Measurements from ENCODE around the gene PALLD. TPM values are rescaled to one million over a fixed set of nuclear protein-coding genes. Genes with fewer than 3 reads are reported as not detected.

Gene PALLD
- total RNA-seq, 1 experiment from 2014 or later, result 166 TPM

GRCh38 chr4:168769837-168770236, 273.0 kb downstream of the PALLD start (continued):
- no peak for TF ChIP-seq ZNF274 (IDR thresholded peaks at IDR 0.05; ENCODE audit: low read depth, low read length)
- TF ChIP-seq ZFX (IDR thresholded peaks at IDR 0.05), result no peak

- DNase-seq (ENCODE audit: low read depth, low spot score) (no peak), ATAC-seq (peak; percentile 40; the same call in 1 of the 2 replicates)
- Histone ChIP-seq H3K9ac (ENCODE audit: low read length) (no peak overlapping the region), H3K9me3 (ENCODE audit: control insufficient read depth in 1 of 2, insufficient read depth in 1 of 2, low read depth in 1 of 2, low read length in 2 of 2) (no peaks in the 10 kb centered on the region), H3K9me2 (ENCODE audit: insufficient read depth) (no peaks in the 10 kb centered on the region), H2AFZ (ENCODE audit: low read depth, low read length, poor library complexity, severe bottlenecking) (no peak overlapping the region), H3K4me1 (ENCODE audit: control insufficient read depth in 1 of 2, insufficient read depth in 2 of 2, low read length in 2 of 2) (peaks cover 2 to 21% of the 10 kb centered on the region in 2 experiments; a peak in 3 of 4 replicates), H4K20me1 (ENCODE audit: insufficient read depth) (no peaks in the 10 kb centered on the region), H3K79me2 (ENCODE audit: insufficient read depth, low read length) (no peaks in the 10 kb centered on the region), H3K27ac (ENCODE audit: low read depth, low read length) (no peak overlapping the region), H3K27me3 (ENCODE audit: insufficient read depth, low read length) (no peaks in the 10 kb centered on the region), H3K4me2 (ENCODE audit: low read length) (no peak overlapping the region), H3K36me3 (ENCODE audit: control insufficient read depth in 1 of 2, insufficient read depth in 2 of 2, low read length in 2 of 2) (no peaks in the 10 kb centered on the region; a peak in 1 of 4 replicates), H3K4me3 (replicated peaks in 1 of 2; ENCODE audit: low read depth in 1 of 2, low read length in 2 of 2) (no peak overlapping the region)
- CTCF ChIA-PET, result no interaction called here
- intact Hi-C loops (cut with micrococcal nuclease), result no loop called here
- no TSS peak for BruUV-seq (replicated peaks)
- POLR2A ChIA-PET, result no interaction called here
- RAD21 ChIA-PET (ENCODE audit: low non-redundant PET in 1 of 2, low total read pairs in 2 of 2, uncharacterized antibody in 2 of 2, unreplicated experiment in 2 of 2), result no interaction called here
- TF ChIP-seq SIN3A (IDR thresholded peaks at IDR 0.05; ENCODE audit: low read depth) (no peak), ZBTB33 (IDR thresholded peaks at IDR 0.05; ENCODE audit: extremely low read depth, insufficient replicate concordance, low read length) (no peak), POLR2A (IDR thresholded peaks at IDR 0.05; ENCODE audit: borderline replicate concordance, extremely low read depth, insufficient read depth, insufficient read length) (no peak), SRF (IDR thresholded peaks at IDR 0.05; ENCODE audit: low read depth) (no peak), REST (IDR thresholded peaks at IDR 0.05; ENCODE audit: low read depth) (no peak), CBX3 (IDR thresholded peaks at IDR 0.05; ENCODE audit: low read depth) (no peak), EGR1 (IDR thresholded peaks at IDR 0.05; ENCODE audit: low read depth) (no peak), CTCF (IDR thresholded peaks at IDR 0.05 in 2 of 3, conservative IDR thresholded peaks at IDR 0.05 in 1 of 3; ENCODE audit: borderline replicate concordance in 1 of 3, insufficient read depth in 1 of 3, low read depth in 2 of 3, low read length in 2 of 3) (no peak), EZH2phosphoT487 (IDR thresholded peaks at IDR 0.05; ENCODE audit: borderline replicate concordance) (no peak), FOSL1 (IDR thresholded peaks at IDR 0.05; ENCODE audit: low read depth) (no peak), CEBPB (IDR thresholded peaks at IDR 0.05; ENCODE audit: low read depth) (no peak), ELF1 (IDR thresholded peaks at IDR 0.05; ENCODE audit: borderline replicate concordance, low read depth) (no peak), JUND (IDR thresholded peaks at IDR 0.05) (no peak), ZFX (IDR thresholded peaks at IDR 0.05) (no peak), MAX (IDR thresholded peaks at IDR 0.05) (no peak), POLR2AphosphoS5 (IDR thresholded peaks at IDR 0.05; ENCODE audit: low read depth, low read length) (no peak), RAD21 (IDR thresholded peaks at IDR 0.05; ENCODE audit: low read depth) (no peak), YY1 (IDR thresholded peaks at IDR 0.05; ENCODE audit: extremely low read depth, insufficient replicate concordance, low read depth, low read length) (no peak), TCF7L2 (IDR thresholded peaks at IDR 0.05; ENCODE audit: borderline replicate concordance, extremely low read depth, insufficient read depth, insufficient read length) (no peak)
These were observed 274.4 kb downstream of the PALLD start for GRCh38 chr4:168771251-168771650.
